MCF 10A (cell line): ENCODE data around the gene LHFPL3. TPM values are rescaled to one million over a fixed set of nuclear protein-coding genes. Genes with fewer than 3 reads are reported as not detected.
"Not testable (repeated sequence)": the region's sequence is repeated elsewhere in the genome, so short reads cannot be mapped to it uniquely, and the experiment has no call there.

Experiments used
- BruUV-seq: library from RNA; stranded (reverse); fragments of 400-500 nt; replicated peaks from 2 replicates; lab custom pipeline; 2021; lab: Mats Ljungman, UMichigan
- CTCF ChIA-PET: fragments of 300-600 bp; sonication (Branson Sonifier 250); formaldehyde crosslinking; extraction: SDS; loops from one replicate; lab custom pipeline; 2021; ENCODE audit warnings: antibody characterized with exemption, inconsistent platforms; lab: Yijun Ruan, JAX
- POLR2A ChIA-PET: fragments of 300-600, 350-650 bp; sonication (Branson Sonifier 250); formaldehyde crosslinking; extraction: SDS; loops from one replicate; lab custom pipeline; 2020; ENCODE audit warnings: antibody characterized with exemption, inconsistent platforms; lab: Yijun Ruan, JAX
- DNase-seq: peaks from one replicate; pipeline ENCODE4 v3.0.0-alpha.2; 2018; ENCODE audit not compliant: unreplicated experiment
- H3K27ac Mint-ChIP-seq: one replicate; pipeline ENCODE4 v1.8.0; 2022; ENCODE audit warnings: mild to moderate bottlenecking, low read depth, mixed read lengths; ENCODE audit not compliant: unreplicated experiment
- H3K27me3 Mint-ChIP-seq: one replicate; pipeline ENCODE4 v1.8.0; 2022; ENCODE audit warnings: mixed read lengths; ENCODE audit not compliant: insufficient read depth, unreplicated experiment
- H3K36me3 Mint-ChIP-seq: one replicate; pipeline ENCODE4 v1.8.0; 2022; ENCODE audit warnings: mild to moderate bottlenecking, moderate library complexity, mixed read lengths; ENCODE audit not compliant: insufficient read depth, unreplicated experiment
- H3K4me1 Mint-ChIP-seq: one replicate; pipeline ENCODE4 v1.8.0; 2022; ENCODE audit warnings: mixed read lengths; ENCODE audit not compliant: insufficient read depth, unreplicated experiment
- H3K4me3 Mint-ChIP-seq: one replicate; pipeline ENCODE4 v1.8.0; 2022; ENCODE audit warnings: mild to moderate bottlenecking, moderate library complexity, mixed read lengths; ENCODE audit not compliant: unreplicated experiment
- H3K9me3 Mint-ChIP-seq: one replicate; pipeline ENCODE4 v1.8.0; 2022; ENCODE audit warnings: mixed read lengths; ENCODE audit not compliant: unreplicated experiment
- intact Hi-C: fragments of 100-400 bp; cut with micrococcal nuclease; formaldehyde crosslinking; loops from 2 replicates; pipeline ENCODE4 v1.14.1; 2022
- total RNA-seq: library from RNA; stranded (reverse); gene quantifications from 2 replicates; pipeline ENCODE4 v1.2.3, GENCODE V29; 2022
- TF ChIP-seq, protein P1 (sequence below): fragments of 200-600 bp; IDR thresholded peaks from one replicate; pipeline ENCODE4 v1.8.0; 2022; ENCODE audit warnings: antibody characterized with exemption, mild to moderate bottlenecking; ENCODE audit not compliant: unreplicated experiment

LHFPL3 gene
- total RNA-seq, 1 experiment from 2014 or later = not detected

DNA sequence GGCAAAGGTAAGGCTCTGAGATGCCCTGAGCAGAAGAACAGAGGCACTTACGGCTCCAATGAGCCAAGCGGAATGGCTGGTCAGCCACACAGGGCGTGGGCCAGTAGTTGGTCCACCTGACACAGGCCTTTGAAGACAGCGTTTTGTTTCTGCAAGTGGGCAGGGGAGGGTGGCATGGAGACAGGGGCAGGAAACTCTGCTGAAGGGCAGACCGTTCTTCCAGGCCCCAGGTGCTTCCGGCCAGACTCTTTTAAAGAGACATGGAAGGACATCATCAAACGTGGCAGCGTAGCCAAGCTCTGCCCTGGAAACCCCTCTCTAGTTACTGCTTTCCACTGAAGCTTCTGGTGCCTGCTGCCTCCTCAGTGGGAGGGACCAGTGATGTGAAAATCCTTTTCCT, 608.1 kb downstream of the LHFPL3 start:
- ChIA-PET CTCF (interaction anchor here (0.6 to 0.9 kb wide), 3 partner anchors 14 to 28 kb away, joined by 3 read pairs; no protein-coding TSS in a partner anchor), POLR2A (interaction anchor here (1.0 kb wide), 1 partner anchor 35 kb away, joined by 3 read pairs; no protein-coding TSS in a partner anchor)
- DNase-seq = no peak
- Mint-ChIP-seq H3K27me3 (no peaks in the 10 kb centered on the region), H3K36me3 (no peaks in the 10 kb centered on the region), H3K9me3 (no peaks in the 10 kb centered on the region), H3K27ac (no peak overlapping the region), H3K4me1 (no peaks in the 10 kb centered on the region), H3K4me3 (no peak overlapping the region)
- BruUV-seq = no TSS peak
- TF ChIP-seq, protein P1, sequence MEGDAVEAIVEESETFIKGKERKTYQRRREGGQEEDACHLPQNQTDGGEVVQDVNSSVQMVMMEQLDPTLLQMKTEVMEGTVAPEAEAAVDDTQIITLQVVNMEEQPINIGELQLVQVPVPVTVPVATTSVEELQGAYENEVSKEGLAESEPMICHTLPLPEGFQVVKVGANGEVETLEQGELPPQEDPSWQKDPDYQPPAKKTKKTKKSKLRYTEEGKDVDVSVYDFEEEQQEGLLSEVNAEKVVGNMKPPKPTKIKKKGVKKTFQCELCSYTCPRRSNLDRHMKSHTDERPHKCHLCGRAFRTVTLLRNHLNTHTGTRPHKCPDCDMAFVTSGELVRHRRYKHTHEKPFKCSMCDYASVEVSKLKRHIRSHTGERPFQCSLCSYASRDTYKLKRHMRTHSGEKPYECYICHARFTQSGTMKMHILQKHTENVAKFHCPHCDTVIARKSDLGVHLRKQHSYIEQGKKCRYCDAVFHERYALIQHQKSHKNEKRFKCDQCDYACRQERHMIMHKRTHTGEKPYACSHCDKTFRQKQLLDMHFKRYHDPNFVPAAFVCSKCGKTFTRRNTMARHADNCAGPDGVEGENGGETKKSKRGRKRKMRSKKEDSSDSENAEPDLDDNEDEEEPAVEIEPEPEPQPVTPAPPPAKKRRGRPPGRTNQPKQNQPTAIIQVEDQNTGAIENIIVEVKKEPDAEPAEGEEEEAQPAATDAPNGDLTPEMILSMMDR = no peak
- intact Hi-C loops = no loop called here

DNA sequence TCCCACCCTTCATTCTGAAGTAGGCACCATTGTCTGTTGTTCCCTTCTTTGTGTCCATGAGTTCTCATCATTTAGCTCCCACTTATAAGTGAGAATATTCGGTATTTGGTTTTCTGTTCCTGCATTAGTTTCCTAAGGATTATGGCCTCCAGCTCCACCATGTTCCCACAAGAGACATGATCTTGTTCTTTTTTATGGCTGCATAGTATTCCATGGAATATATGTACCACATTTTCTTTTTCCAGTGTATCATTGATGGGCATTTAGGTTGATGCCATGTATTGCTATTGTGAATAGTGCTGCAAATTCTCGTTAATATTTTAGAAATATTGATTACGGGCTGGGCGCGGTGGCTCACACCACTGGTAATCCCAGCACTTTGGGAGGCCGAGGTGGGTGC, 609.1 kb downstream of the LHFPL3 start:
- BruUV-seq, DNase-seq, H3K27me3 Mint-ChIP-seq, H3K9me3 Mint-ChIP-seq, intact Hi-C loops, H3K4me3 Mint-ChIP-seq, H3K4me1 Mint-ChIP-seq, H3K36me3 Mint-ChIP-seq, H3K27ac Mint-ChIP-seq: not testable (repeated sequence)
- CTCF ChIA-PET = interaction anchor here (0.7 kb wide), 2 partner anchors 18 to 29 kb away, joined by 3 read pairs; no protein-coding TSS in a partner anchor
- POLR2A ChIA-PET = interaction anchor here (0.6 to 1.0 kb wide), 2 partner anchors 34 to 792 kb away, joined by 3 read pairs; no protein-coding TSS in a partner anchor

DNA sequence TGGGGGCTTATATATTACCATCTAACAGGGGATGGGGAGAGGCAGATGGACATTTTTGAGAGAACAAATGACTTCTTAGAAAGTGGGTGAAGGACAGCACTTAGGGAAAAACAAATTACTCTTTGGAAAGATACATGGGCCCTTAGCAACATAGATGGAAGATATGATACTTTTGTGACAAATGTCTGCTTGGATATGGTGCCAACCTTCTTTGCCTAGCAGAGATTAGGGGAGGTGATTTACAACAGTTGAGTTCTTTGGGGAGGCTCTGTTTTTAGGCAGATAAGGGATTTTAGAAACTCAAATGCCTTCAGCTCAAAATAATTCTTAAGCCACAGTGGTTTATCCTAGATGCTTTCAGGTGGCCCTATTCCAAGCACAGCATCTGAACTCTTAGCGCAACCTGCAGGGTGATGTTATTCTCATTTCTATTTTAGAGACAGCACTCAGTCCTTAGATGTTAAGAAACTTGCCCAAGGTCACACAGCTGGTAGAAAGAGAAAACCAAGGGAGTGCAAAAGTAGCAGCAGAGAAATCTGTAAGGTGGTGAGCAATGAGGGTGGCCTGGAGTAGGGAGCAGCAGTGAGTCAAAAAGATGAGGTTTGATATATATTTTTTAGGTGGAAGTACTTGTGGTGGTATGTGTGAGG, 610.5 kb downstream of the LHFPL3 start:
- Mint-ChIP-seq H3K4me1 (no peaks in the 10 kb centered on the region), H3K27ac (no peak overlapping the region), H3K9me3 (no peaks in the 10 kb centered on the region), H3K27me3 (no peaks in the 10 kb centered on the region), H3K36me3 (no peaks in the 10 kb centered on the region), H3K4me3 (no peak overlapping the region)
- DNase-seq = no peak
- ChIA-PET POLR2A (interaction anchor here (0.6 to 0.7 kb wide), 2 partner anchors 24 to 75 kb away, joined by 3 read pairs; partner anchors contain the start of gene KMT2E), CTCF (interaction anchor here (1.1 to 2.6 kb wide), 2 partner anchors 16 to 56 kb away, joined by 6 to 8 read pairs; no protein-coding TSS in a partner anchor)
- TF ChIP-seq, protein P1 = no peak
- no TSS peak for BruUV-seq
- intact Hi-C loops = no loop called here

DNA sequence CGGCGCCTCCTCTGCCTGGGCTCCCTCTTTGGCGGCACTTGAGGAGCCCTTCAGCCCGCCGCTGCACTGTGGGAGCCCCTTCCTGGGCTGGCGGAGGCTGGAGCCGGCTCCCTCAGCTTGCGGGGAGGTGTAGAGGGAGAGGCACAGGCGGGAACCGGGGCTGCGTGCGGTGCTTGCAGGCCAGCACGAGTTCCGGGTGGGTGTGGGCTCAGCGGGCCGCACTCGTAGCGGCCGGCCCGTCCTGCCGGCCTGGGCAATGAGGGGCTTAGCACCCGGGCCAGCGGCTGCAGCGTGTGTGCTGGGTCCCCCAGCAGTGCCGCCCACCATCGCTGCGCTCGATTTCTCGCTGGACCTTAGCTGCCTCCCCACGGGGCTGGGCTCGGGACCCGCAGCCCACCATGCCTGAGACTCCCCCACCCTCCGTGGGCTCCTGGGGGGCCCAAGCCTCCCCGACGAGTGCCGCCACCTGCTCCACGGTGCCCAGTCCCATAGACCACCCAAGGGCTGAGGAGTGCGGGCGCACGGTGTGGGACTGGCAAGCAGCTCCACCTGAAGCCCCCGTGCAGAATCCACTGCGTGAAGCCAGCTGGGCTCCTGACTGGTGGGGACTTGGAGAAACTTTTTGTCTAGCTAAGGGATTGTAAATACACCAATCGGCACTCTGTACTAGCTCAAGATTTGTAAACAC, 611.8 kb downstream of the LHFPL3 start:
- DNase-seq = no peak
- intact Hi-C loops = no loop called here
- BruUV-seq = no TSS peak
- Mint-ChIP-seq H3K27me3 (no peaks in the 10 kb centered on the region), H3K9me3 (no peaks in the 10 kb centered on the region), H3K27ac (no peak overlapping the region), H3K36me3 (no peaks in the 10 kb centered on the region), H3K4me1 (no peaks in the 10 kb centered on the region), H3K4me3 (no peak overlapping the region)
- TF ChIP-seq, protein P1 = no peak
- ChIA-PET CTCF (interaction anchor here (1.1 to 2.6 kb wide), 2 partner anchors 17 to 57 kb away, joined by 6 to 8 read pairs; no protein-coding TSS in a partner anchor), POLR2A (no interaction called here)
